CD14-positive monocyte (primary cell): ENCODE data around the gene HCN2. TPM values are rescaled to one million over a fixed set of nuclear protein-coding genes. Genes with fewer than 3 reads are reported as not detected.

ENCODE experiments used
- DNase-seq, 3 donors: peaks; one replicate each; pipeline ENCODE4 v3.0.0-alpha.2; 2011 to 2022
- H2AFZ ChIP-seq: 2 replicates; pipeline ENCODE4 v1.6.0; 2012; ENCODE audit warnings: mild to moderate bottlenecking, low read depth, low read length, inconsistent platforms; ENCODE audit not compliant: insufficient read depth, poor library complexity, severe bottlenecking
- H3K27ac ChIP-seq, 2 donors: 1 replicate in 1 of 2; 2 replicates in 1 of 2; pipeline ENCODE4 v1.5.1; 2012 to 2013; ENCODE audit warnings: low read length in 2 of 2, control low read depth in 1 of 2, inconsistent platforms in 1 of 2, low read depth in 1 of 2, mild to moderate bottlenecking in 1 of 2
- H3K27me3 ChIP-seq, 2 donors: one replicate each; pipeline versions ENCODE4 v1.6.0 to v1.6.1; 2011 to 2013; ENCODE audit warnings: low read length in 2 of 2; ENCODE audit not compliant: control insufficient read depth in 2 of 2, insufficient read depth in 2 of 2
- H3K36me3 ChIP-seq, 2 donors: replicated peaks in 1 of 2; 1 replicate in 1 of 2; 2 replicates in 1 of 2; pipeline versions ENCODE4 v1.5.1 to v1.6.1; 2012 to 2013; ENCODE audit warnings: low read length in 2 of 2, control low read depth in 1 of 2, inconsistent platforms in 1 of 2, mild to moderate bottlenecking in 1 of 2; ENCODE audit not compliant: insufficient read depth in 2 of 2, control insufficient read depth in 1 of 2
- H3K4me1 ChIP-seq, 2 donors: 1 replicate in 1 of 2; 2 replicates in 1 of 2; pipeline versions ENCODE4 v1.5.1 to v1.6.1; 2012 to 2013; ENCODE audit warnings: low read length in 2 of 2, control low read depth in 1 of 2, inconsistent platforms in 1 of 2, mild to moderate bottlenecking in 1 of 2, moderate library complexity in 1 of 2; ENCODE audit not compliant: insufficient read depth in 2 of 2, control insufficient read depth in 1 of 2
- H3K4me2 ChIP-seq: replicated peaks from 2 replicates; pipeline ENCODE3; 2012; ENCODE audit warnings: low read length, moderate library complexity, mild to moderate bottlenecking; ENCODE audit not compliant: poor library complexity, severe bottlenecking; ENCODE audit errors: extremely low read depth
- H3K4me3 ChIP-seq, 3 experiments: fragments of 200-600 bp in 1 of 3; sonication (generic) in 1 of 3; replicated peaks in 1 of 3; 1 replicate in 2 of 3; 2 replicates in 1 of 3; pipeline ENCODE4 v1.5.1; 2011 to 2013; ENCODE audit warnings: low read length in 3 of 3, mild to moderate bottlenecking in 3 of 3, control low read depth in 2 of 3, low read depth in 2 of 3, inconsistent platforms in 1 of 3, moderate library complexity in 1 of 3
- H3K79me2 ChIP-seq: 2 replicates; pipeline ENCODE4 v1.6.0; 2012; ENCODE audit warnings: mild to moderate bottlenecking, control low read depth, inconsistent platforms, low read length, moderate library complexity; ENCODE audit not compliant: insufficient read depth
- H3K9ac ChIP-seq: 2 replicates; pipeline ENCODE4 v1.6.0; 2017; ENCODE audit warnings: low read length, mild to moderate bottlenecking; ENCODE audit not compliant: insufficient read depth, poor library complexity, severe bottlenecking
- H3K9me3 ChIP-seq, 2 donors: replicated peaks in 1 of 2; 1 replicate in 1 of 2; 2 replicates in 1 of 2; pipeline versions ENCODE4 v1.5.1 to v1.6.1; 2012 to 2013; ENCODE audit warnings: low read length in 2 of 2, control low read depth in 1 of 2; ENCODE audit not compliant: control insufficient read depth in 1 of 2, insufficient read depth in 1 of 2
- H4K20me1 ChIP-seq: 2 replicates; pipeline ENCODE4 v1.6.0; 2012; ENCODE audit warnings: mild to moderate bottlenecking, low read length, control low read depth, moderate library complexity; ENCODE audit not compliant: insufficient read depth
- H3K27ac Mint-ChIP-seq, 7 donors: one replicate each; pipeline ENCODE4 v1.8.0; 2020; ENCODE audit warnings: mild to moderate bottlenecking in 7 of 7, mixed read lengths in 7 of 7, moderate library complexity in 6 of 7, inconsistent platforms in 2 of 7
- H3K27me3 Mint-ChIP-seq, 3 donors: one replicate each; pipeline ENCODE4 v1.8.0; 2021 to 2022; ENCODE audit warnings: low read depth in 3 of 3, mild to moderate bottlenecking in 3 of 3, mixed read lengths in 3 of 3, moderate library complexity in 3 of 3, inconsistent platforms in 1 of 3
- H3K36me3 Mint-ChIP-seq, 2 donors: one replicate each; pipeline ENCODE4 v1.8.0; 2020; ENCODE audit warnings: mixed read lengths in 2 of 2, inconsistent platforms in 1 of 2, mild to moderate bottlenecking in 1 of 2
- H3K4me1 Mint-ChIP-seq: one replicate; pipeline ENCODE4 v1.8.0; 2020; ENCODE audit warnings: mild to moderate bottlenecking, mixed read lengths
- H3K4me3 Mint-ChIP-seq, 2 donors: one replicate each; pipeline ENCODE4 v1.8.0; 2020; ENCODE audit warnings: mild to moderate bottlenecking in 2 of 2, mixed read lengths in 2 of 2, moderate library complexity in 1 of 2
- H3K9me3 Mint-ChIP-seq, 7 donors: one replicate each; pipeline ENCODE4 v1.8.0; 2020 to 2022; ENCODE audit warnings: mixed read lengths in 7 of 7, mild to moderate bottlenecking in 6 of 7, moderate library complexity in 6 of 7, inconsistent platforms in 2 of 7
- WGBS: methylation state at CpG from one replicate; pipeline ENCODE4 v1.1.5; 2013; ENCODE audit warnings: missing lambda C conversion rate; ENCODE audit not compliant: insufficient coverage; 5-methylcytosine and 5-hydroxymethylcytosine counted together
- intact Hi-C, 2 donors: fragments of 100-400 bp; cut with micrococcal nuclease; formaldehyde crosslinking; loops; one replicate each; pipeline versions ENCODE4 v1.15.0 to v1.15.1; 2023
- polyA plus RNA-seq, 3 donors: library from polyadenylated mRNA; depleted of rRNA in 1 of 3; unstranded in 2 of 3; stranded (reverse) in 1 of 3; fragments of 300-500 nt in 2 of 3; fragments of >200 nt in 1 of 3; fragmentation: Illumina TruSeq in 2 of 3; gene quantifications; 1 replicate in 2 of 3; 2 replicates in 1 of 3; pipeline ENCODE4 v1.2.3, GENCODE V29; 2012 to 2021
- TF ChIP-seq, protein P1 (sequence below): fragments of 200-600 bp; IDR thresholded peaks from one replicate; pipeline ENCODE4 v1.8.0; 2022; ENCODE audit warnings: antibody characterized with exemption, mild to moderate bottlenecking

Gene HCN2
- polyA plus RNA-seq, 3 donors, result 0.21 TPM; not detected in 2

DNA sequence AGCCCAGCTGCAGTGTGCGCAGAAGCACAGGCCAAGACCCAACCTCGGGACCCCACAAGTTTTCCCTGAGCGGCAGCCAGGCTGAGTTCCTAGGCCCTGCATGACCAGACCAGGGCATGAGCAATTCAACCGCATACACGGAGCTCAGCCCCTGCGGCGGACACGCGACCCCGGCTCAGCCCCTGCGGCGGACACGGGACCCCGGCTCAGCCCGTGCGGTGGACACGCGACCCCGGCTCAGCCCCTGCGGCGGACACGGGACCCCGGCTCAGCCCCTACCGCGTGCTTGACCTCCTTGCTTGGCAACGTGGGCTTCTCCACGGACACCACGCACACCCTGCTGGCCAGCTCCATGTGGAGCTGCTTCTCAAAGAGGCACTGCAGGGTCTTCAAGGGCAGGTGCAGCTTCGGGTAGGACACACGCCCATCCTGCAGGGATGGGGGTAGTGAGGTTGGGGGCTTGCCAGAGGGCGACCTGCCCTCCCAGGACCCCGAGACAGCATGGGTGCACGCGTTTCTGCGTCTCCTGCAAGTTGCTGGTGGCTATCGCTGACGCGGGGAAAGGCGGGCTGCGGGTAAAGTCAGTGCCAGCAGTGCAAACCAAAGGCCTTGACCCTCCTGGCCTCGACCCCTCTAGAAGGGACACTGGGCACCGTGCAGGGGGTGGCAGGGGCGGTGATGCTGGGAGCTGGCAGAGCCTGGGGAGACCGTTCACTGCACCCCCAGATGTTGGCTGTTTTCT, 33.7 kb downstream of the HCN2 start:
- H3K4me1 ChIP-seq, result no peaks in the 10 kb centered on the region
- H3K27ac ChIP-seq, result no peak overlapping the region
- Mint-ChIP-seq H3K27ac (no peak overlapping the region), H3K4me3 (no peak overlapping the region), H3K9me3 (peaks cover 0 to 19% (median 0%) of the 10 kb centered on the region in 7 donors), H3K27me3 (peaks cover 0 to 2% (median 0%) of the 10 kb centered on the region in 3 donors), H3K36me3 (peaks cover 38 to 67% of the 10 kb centered on the region in 2 donors), H3K4me1 (no peaks in the 10 kb centered on the region)
- no peaks in the 10 kb centered on the region for H3K27me3 ChIP-seq
- H4K20me1 ChIP-seq, result peaks cover 2% of the 10 kb centered on the region
- H3K9ac ChIP-seq, result no peak overlapping the region
- H2AFZ ChIP-seq, result no peak overlapping the region
- no peak overlapping the region for H3K4me3 ChIP-seq
- TF ChIP-seq, protein P1, sequence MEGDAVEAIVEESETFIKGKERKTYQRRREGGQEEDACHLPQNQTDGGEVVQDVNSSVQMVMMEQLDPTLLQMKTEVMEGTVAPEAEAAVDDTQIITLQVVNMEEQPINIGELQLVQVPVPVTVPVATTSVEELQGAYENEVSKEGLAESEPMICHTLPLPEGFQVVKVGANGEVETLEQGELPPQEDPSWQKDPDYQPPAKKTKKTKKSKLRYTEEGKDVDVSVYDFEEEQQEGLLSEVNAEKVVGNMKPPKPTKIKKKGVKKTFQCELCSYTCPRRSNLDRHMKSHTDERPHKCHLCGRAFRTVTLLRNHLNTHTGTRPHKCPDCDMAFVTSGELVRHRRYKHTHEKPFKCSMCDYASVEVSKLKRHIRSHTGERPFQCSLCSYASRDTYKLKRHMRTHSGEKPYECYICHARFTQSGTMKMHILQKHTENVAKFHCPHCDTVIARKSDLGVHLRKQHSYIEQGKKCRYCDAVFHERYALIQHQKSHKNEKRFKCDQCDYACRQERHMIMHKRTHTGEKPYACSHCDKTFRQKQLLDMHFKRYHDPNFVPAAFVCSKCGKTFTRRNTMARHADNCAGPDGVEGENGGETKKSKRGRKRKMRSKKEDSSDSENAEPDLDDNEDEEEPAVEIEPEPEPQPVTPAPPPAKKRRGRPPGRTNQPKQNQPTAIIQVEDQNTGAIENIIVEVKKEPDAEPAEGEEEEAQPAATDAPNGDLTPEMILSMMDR, result no peak
- intact Hi-C loops, result no loop called here
- peaks cover 47 to 70% of the 10 kb centered on the region in 2 donors for H3K36me3 ChIP-seq
- DNase-seq, result no peak
- no peaks in the 10 kb centered on the region for H3K9me3 ChIP-seq
- no peak overlapping the region for H3K4me2 ChIP-seq
- H3K79me2 ChIP-seq, result no peaks in the 10 kb centered on the region
- WGBS, result 98% methylated on average over 43 of the region's 44 CpGs

DNA sequence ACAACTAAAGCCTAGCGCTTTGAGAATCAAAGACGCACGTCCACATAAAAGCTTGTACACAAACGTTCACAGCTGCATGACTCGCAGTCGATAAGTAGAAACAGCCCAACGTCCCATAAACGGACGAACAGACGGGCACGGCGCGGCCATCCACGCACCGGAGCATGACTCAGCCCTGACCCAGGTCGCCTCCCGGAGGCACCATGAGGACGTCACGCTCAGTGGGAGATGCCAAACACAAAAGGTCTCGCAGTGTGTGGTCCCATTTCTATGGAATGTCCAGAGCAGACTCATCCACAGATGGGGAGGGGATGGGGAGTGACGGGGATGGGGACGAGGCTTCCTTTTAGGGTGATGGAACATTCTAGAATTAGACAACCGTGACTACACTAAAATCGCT, 34.3 kb downstream of the HCN2 start:
- intact Hi-C loops, result no loop called here
- no peaks in the 10 kb centered on the region for H3K79me2 ChIP-seq
- peaks cover 36 to 67% of the 10 kb centered on the region in 2 donors for H3K36me3 Mint-ChIP-seq

More for the DNA sequence above, 34.3 kb downstream of the HCN2 start:
- H3K4me1 ChIP-seq, result no peaks in the 10 kb centered on the region
- WGBS, result 95% methylated on average over 19 of the region's 24 CpGs
- peaks cover 0 to 16% (median 0%) of the 10 kb centered on the region in 7 donors for H3K9me3 Mint-ChIP-seq
- H3K27ac ChIP-seq, result no peak overlapping the region
- H3K27me3 Mint-ChIP-seq, result no peaks in the 10 kb centered on the region
- H2AFZ ChIP-seq, result no peak overlapping the region
- H3K4me1 Mint-ChIP-seq, result no peaks in the 10 kb centered on the region
- DNase-seq, result no peak
- H3K27me3 ChIP-seq, result no peaks in the 10 kb centered on the region
- H3K27ac Mint-ChIP-seq, result no peak overlapping the region
- H3K4me3 Mint-ChIP-seq, result no peak overlapping the region
- TF ChIP-seq, protein P1, result no peak
- H3K9ac ChIP-seq, result no peak overlapping the region
- H3K4me3 ChIP-seq, result no peak overlapping the region
- no peak overlapping the region for H3K4me2 ChIP-seq
- no peaks in the 10 kb centered on the region for H3K9me3 ChIP-seq
- H3K36me3 ChIP-seq, result peaks cover 43 to 70% of the 10 kb centered on the region in 2 donors
- peaks cover 3% of the 10 kb centered on the region for H4K20me1 ChIP-seq
